ENCODE measurements around the gene STXBP4. TPM values are rescaled to one million over a fixed set of nuclear protein-coding genes. Genes with fewer than 3 reads are reported as not detected.

Gene STXBP4
- total RNA-seq, 1 experiment from 2014 or later: 16.5 TPM

DNA sequence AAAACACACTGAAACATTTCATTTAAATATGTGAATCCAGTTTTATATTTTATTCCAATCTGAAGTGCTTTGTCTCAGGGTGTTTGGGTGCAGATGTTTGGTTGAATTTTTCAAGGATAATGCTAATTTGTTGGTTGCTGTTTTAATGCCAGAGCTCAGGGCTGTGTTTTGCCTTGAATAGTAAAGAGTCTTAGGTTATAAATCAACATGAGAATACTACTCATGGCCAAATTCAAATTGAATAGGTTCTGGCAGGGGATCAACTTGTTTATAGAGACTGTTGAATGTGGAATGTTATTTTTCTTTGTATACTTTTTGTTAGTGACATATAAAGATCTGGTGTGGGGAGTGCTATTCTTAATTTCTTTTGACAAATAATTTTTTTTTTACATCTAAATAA is 49.1 kb upstream of the STXBP4 start:
- Histone ChIP-seq H3K79me2 (ENCODE audit: insufficient read depth, low read length) (no peaks in the 10 kb centered on the region; the same call in 1 of the 2 replicates), H3K27ac (ENCODE audit: insufficient read length, low read depth, low read length) (no peak overlapping the region), H4K8ac (replicated peaks; ENCODE audit: insufficient read length, low read depth, low read length) (no peak overlapping the region), H2BK15ac (ENCODE audit: low read depth, low read length) (no peak overlapping the region), H2BK5ac (ENCODE audit: insufficient read length, low read length) (no peak overlapping the region), H3K9ac (ENCODE audit: extremely low read depth, insufficient read length, low read length) (no peak overlapping the region), H3K56ac (ENCODE audit: insufficient read length, low read depth, low read length) (no peak overlapping the region), H2BK120ac (ENCODE audit: low read depth, low read length, poor library complexity, severe bottlenecking) (no peak overlapping the region), H3K4ac (ENCODE audit: low read depth, low read length) (no peak overlapping the region), H3K14ac (ENCODE audit: insufficient read depth, low read length) (no peak overlapping the region), H3K23ac (ENCODE audit: insufficient read length, low read depth, low read length) (no peak overlapping the region), H3K27me3 (ENCODE audit: insufficient read depth, low read length) (no peaks in the 10 kb centered on the region), H4K5ac (ENCODE audit: insufficient read length, low read depth, low read length) (no peak overlapping the region), H4K91ac (ENCODE audit: insufficient read length, low read depth, low read length) (no peak overlapping the region), H4K20me1 (ENCODE audit: control insufficient read depth, insufficient read depth, insufficient read length) (no peaks in the 10 kb centered on the region), H2BK20ac (ENCODE audit: low read depth, low read length, poor library complexity, severe bottlenecking) (no peak overlapping the region), H3K79me1 (ENCODE audit: insufficient read depth, low read depth, low read length, poor library complexity, severe bottlenecking) (no peaks in the 10 kb centered on the region), H3K23me2 (ENCODE audit: insufficient read length, low read depth, low read length, poor library complexity, severe bottlenecking) (no peaks in the 10 kb centered on the region), H3K4me1 (ENCODE audit: insufficient read depth, low read length) (no peaks in the 10 kb centered on the region), H2AFZ (ENCODE audit: low read length) (no peak overlapping the region), H3K4me2 (ENCODE audit: insufficient read depth, insufficient read length, low read length) (no peak overlapping the region), H3T11ph (ENCODE audit: low read length) (no peak overlapping the region), H3K18ac (ENCODE audit: insufficient read length, low read depth, low read length) (no peak overlapping the region), H2AK5ac (ENCODE audit: insufficient read length, low read length) (no peak overlapping the region), H3K9me3 (ENCODE audit: control insufficient read depth, low read depth, low read length) (no peaks in the 10 kb centered on the region), H2BK12ac (ENCODE audit: insufficient read length, low read depth, low read length) (no peak overlapping the region)
- peaks cover 42 to 65% (median 60%) of the 10 kb centered on the region in 3 experiments for H3K36me3 Mint-ChIP-seq (ENCODE audit: insufficient read depth in 1 of 3, low read depth in 3 of 3)
- H3K4me3 Mint-ChIP-seq: peak overlapping the region in 1 of 2 experiments; percentile 5; a peak in 2 of 5 replicates
- TF ChIP-seq, protein P1, sequence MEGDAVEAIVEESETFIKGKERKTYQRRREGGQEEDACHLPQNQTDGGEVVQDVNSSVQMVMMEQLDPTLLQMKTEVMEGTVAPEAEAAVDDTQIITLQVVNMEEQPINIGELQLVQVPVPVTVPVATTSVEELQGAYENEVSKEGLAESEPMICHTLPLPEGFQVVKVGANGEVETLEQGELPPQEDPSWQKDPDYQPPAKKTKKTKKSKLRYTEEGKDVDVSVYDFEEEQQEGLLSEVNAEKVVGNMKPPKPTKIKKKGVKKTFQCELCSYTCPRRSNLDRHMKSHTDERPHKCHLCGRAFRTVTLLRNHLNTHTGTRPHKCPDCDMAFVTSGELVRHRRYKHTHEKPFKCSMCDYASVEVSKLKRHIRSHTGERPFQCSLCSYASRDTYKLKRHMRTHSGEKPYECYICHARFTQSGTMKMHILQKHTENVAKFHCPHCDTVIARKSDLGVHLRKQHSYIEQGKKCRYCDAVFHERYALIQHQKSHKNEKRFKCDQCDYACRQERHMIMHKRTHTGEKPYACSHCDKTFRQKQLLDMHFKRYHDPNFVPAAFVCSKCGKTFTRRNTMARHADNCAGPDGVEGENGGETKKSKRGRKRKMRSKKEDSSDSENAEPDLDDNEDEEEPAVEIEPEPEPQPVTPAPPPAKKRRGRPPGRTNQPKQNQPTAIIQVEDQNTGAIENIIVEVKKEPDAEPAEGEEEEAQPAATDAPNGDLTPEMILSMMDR (conservative IDR thresholded peaks at IDR 0.05): no peak
- H3K27me3 Mint-ChIP-seq (ENCODE audit: low read depth): no peaks in the 10 kb centered on the region
- peaks cover 26 to 29% of the 10 kb centered on the region in 2 experiments for H3K4me1 Mint-ChIP-seq
- peak overlapping the region; percentile 63 to 89 (median 88); a peak in 6 of 7 replicates for H3K27ac Mint-ChIP-seq
- peaks cover 12 to 14% of the 10 kb centered on the region in 2 experiments; a peak in 4 of 5 replicates for H3K9me3 Mint-ChIP-seq
- no peak for DNase-seq

Data from H9 (cell line).